OCI-LY1 (cell line): Measurements from ENCODE around the gene KHDRBS2.

Experiments used
- H2AFZ ChIP-seq: fragments of 200-600 bp; sonication (generic), shearing (Covaris generic); 2 replicates; pipeline ENCODE4 v1.6.0; 2014; ENCODE audit warnings: antibody characterized with exemption, mild to moderate bottlenecking, low read length
- H3F3A ChIP-seq: fragments of 200-600 bp; sonication (generic), shearing (Covaris generic); 2 replicates; pipeline ENCODE4 v1.6.0; 2014; ENCODE audit warnings: mild to moderate bottlenecking, antibody characterized with exemption, low read length, moderate library complexity; ENCODE audit not compliant: insufficient read depth
- H3K27ac ChIP-seq: fragments of 200-600 bp; sonication (generic); 2 replicates; pipeline ENCODE4 v1.5.1; 2014; ENCODE audit warnings: low read length, mixed run types, mild to moderate bottlenecking, low read depth; ENCODE audit not compliant: poor library complexity, severe bottlenecking
- H3K27me3 ChIP-seq: fragments of 200-600 bp; sonication (generic); 2 replicates; pipeline ENCODE4 v1.6.0; 2014; ENCODE audit warnings: antibody characterized with exemption, mild to moderate bottlenecking, low read length, moderate library complexity; ENCODE audit not compliant: insufficient read depth
- H3K36me3 ChIP-seq: fragments of 200-600 bp; sonication (generic); 2 replicates; pipeline ENCODE4 v1.6.1; 2014; ENCODE audit warnings: mild to moderate bottlenecking, antibody characterized with exemption, low read length, moderate library complexity, mixed read lengths; ENCODE audit not compliant: insufficient read depth
- H3K4me1 ChIP-seq: fragments of 200-600 bp; sonication (generic); 2 replicates; pipeline ENCODE4 v1.5.1; 2014; ENCODE audit warnings: mild to moderate bottlenecking, low read length, moderate library complexity; ENCODE audit not compliant: insufficient read depth, severe bottlenecking
- H3K4me2 ChIP-seq: fragments of 200-600 bp; sonication (generic), shearing (Covaris generic); 2 replicates; pipeline ENCODE4 v1.6.1; 2014; ENCODE audit warnings: low read length
- H3K4me3 ChIP-seq: fragments of 200-600 bp; sonication (generic); 2 replicates; pipeline ENCODE4 v1.5.1; 2014; ENCODE audit warnings: low read length, low read depth, mild to moderate bottlenecking, mixed read lengths; ENCODE audit not compliant: poor library complexity, severe bottlenecking
- H3K79me2 ChIP-seq: fragments of 200-600 bp; shearing (Covaris generic); 2 replicates; pipeline ENCODE4 v1.6.1; 2016; ENCODE audit warnings: mixed run types, low read length, mixed read lengths; ENCODE audit not compliant: insufficient read depth
- H3K9ac ChIP-seq: fragments of 200-600 bp; sonication (generic), shearing (Covaris generic); 2 replicates; pipeline ENCODE4 v1.6.1; 2014; ENCODE audit warnings: mild to moderate bottlenecking, low read length, mixed read lengths
- H3K9me2 ChIP-seq: fragments of 200-600 bp; sonication (generic), shearing (Covaris generic); 2 replicates; pipeline ENCODE4 v1.6.1; 2014; ENCODE audit warnings: low read depth, mild to moderate bottlenecking, low read length, mixed read lengths
- H3K9me3 ChIP-seq: fragments of 200-600 bp; shearing (Covaris generic); 2 replicates; pipeline ENCODE4 v1.6.1; 2014; ENCODE audit warnings: low read length, mixed read lengths
- H4K20me1 ChIP-seq: fragments of 200-600 bp; sonication (generic), shearing (Covaris generic); 2 replicates; pipeline ENCODE4 v1.6.0; 2016; ENCODE audit warnings: mild to moderate bottlenecking, low read length; ENCODE audit not compliant: insufficient read depth
- CTCF ChIP-seq: fragments of 200-600 bp; sonication (generic), shearing (Covaris generic); IDR thresholded peaks from 2 replicates; pipeline ENCODE4 v1.5.1; 2017; ENCODE audit warnings: mild to moderate bottlenecking, antibody characterized with exemption, low read length, moderate library complexity, mixed read lengths
- EZH2 ChIP-seq: fragments of 200-600 bp; sonication (generic), shearing (Covaris generic); IDR thresholded peaks from 2 replicates; pipeline ENCODE4 v1.8.0; 2017; ENCODE audit warnings: borderline replicate concordance, mixed run types, mild to moderate bottlenecking, antibody characterized with exemption, low read length, moderate library complexity, mixed read lengths

The KHDRBS2 gene

GRCh38 chr6:62039605-62040004 lies 246.4 kb downstream of the KHDRBS2 start:
- Histone ChIP-seq H3K79me2 (no peaks in the 10 kb centered on the region), H3K9me2 (no peaks in the 10 kb centered on the region), H3K9ac (no peak overlapping the region), H3K4me3 (no peak overlapping the region), H3K27ac (no peak overlapping the region), H2AFZ (no peak overlapping the region), H3K27me3 (no peaks in the 10 kb centered on the region), H3F3A (no peaks in the 10 kb centered on the region), H3K4me2 (no peak overlapping the region), H3K4me1 (no peaks in the 10 kb centered on the region), H3K36me3 (no peaks in the 10 kb centered on the region), H3K9me3 (no peaks in the 10 kb centered on the region), H4K20me1 (no peaks in the 10 kb centered on the region)
- TF ChIP-seq EZH2 (no peak), CTCF (no peak)

- no peak for TF ChIP-seq CTCF
- no peak for TF ChIP-seq EZH2
- no peak overlapping the region for H3K4me2 ChIP-seq
- H3K9ac ChIP-seq, result no peak overlapping the region
Observed at GRCh38 chr6:62037445-62037844, 248.6 kb downstream of the KHDRBS2 start.

GRCh38 chr6:62035952-62036351 lies 250.1 kb downstream of the KHDRBS2 start:
- no peaks in the 10 kb centered on the region for H4K20me1 ChIP-seq
- no peaks in the 10 kb centered on the region for H3K36me3 ChIP-seq
- no peak overlapping the region for H2AFZ ChIP-seq
- no peaks in the 10 kb centered on the region for H3F3A ChIP-seq
- no peak overlapping the region for H3K27ac ChIP-seq
- H3K9me2 ChIP-seq, result no peaks in the 10 kb centered on the region
- H3K9me3 ChIP-seq, result no peaks in the 10 kb centered on the region
- H3K4me1 ChIP-seq, result no peaks in the 10 kb centered on the region
- no peak overlapping the region for H3K9ac ChIP-seq
- H3K27me3 ChIP-seq, result no peaks in the 10 kb centered on the region
- TF ChIP-seq EZH2 (no peak), CTCF (no peak)
- no peak overlapping the region for H3K4me2 ChIP-seq
- H3K79me2 ChIP-seq, result no peaks in the 10 kb centered on the region
- no peak overlapping the region for H3K4me3 ChIP-seq

More at GRCh38 chr6:62037445-62037844, 248.6 kb downstream of the KHDRBS2 start:
- Histone ChIP-seq H2AFZ (no peak overlapping the region), H3K27ac (no peak overlapping the region), H3K36me3 (no peaks in the 10 kb centered on the region), H3K79me2 (no peaks in the 10 kb centered on the region), H3K4me1 (no peaks in the 10 kb centered on the region), H4K20me1 (no peaks in the 10 kb centered on the region), H3F3A (no peaks in the 10 kb centered on the region), H3K9me3 (no peaks in the 10 kb centered on the region), H3K9me2 (no peaks in the 10 kb centered on the region), H3K27me3 (no peaks in the 10 kb centered on the region), H3K4me3 (no peak overlapping the region)
